Nephron (organoid): ENCODE results near the gene FAM184B.

Source experiments
- H3K27ac Mint-ChIP-seq, 3 experiments: 2 replicates each; pipeline ENCODE4 v1.8.0; 2020; ENCODE audit warnings: mixed read lengths in 3 of 3, mild to moderate bottlenecking in 2 of 3, moderate library complexity in 1 of 3
- H3K27me3 Mint-ChIP-seq: 2 replicates; pipeline ENCODE4 v1.8.0; 2021; ENCODE audit warnings: low read depth, mild to moderate bottlenecking, moderate library complexity, mixed read lengths
- H3K36me3 Mint-ChIP-seq: 2 replicates; pipeline ENCODE4 v1.8.0; 2020; ENCODE audit warnings: low read depth, mixed read lengths
- H3K4me1 Mint-ChIP-seq: 2 replicates; pipeline ENCODE4 v1.8.0; 2020; ENCODE audit warnings: mixed read lengths
- H3K4me3 Mint-ChIP-seq, 3 experiments: 2 replicates each; pipeline ENCODE4 v1.8.0; 2020; ENCODE audit warnings: mild to moderate bottlenecking in 3 of 3, mixed read lengths in 3 of 3, moderate library complexity in 2 of 3
- H3K9me3 Mint-ChIP-seq: 2 replicates; pipeline ENCODE4 v1.8.0; 2020; ENCODE audit warnings: mixed read lengths
- CTCF ChIP-seq, 3 experiments: fragments of 200-600 bp; sonication (generic); IDR thresholded peaks; one replicate each; pipeline ENCODE4 v1.5.0; 2021; ENCODE audit warnings: antibody characterized with exemption in 3 of 3; ENCODE audit not compliant: unreplicated experiment in 3 of 3

Gene FAM184B

GRCh38 chr4:17613761-17614415, 167.5 kb downstream of the FAM184B start:
- Mint-ChIP-seq H3K27ac (peak overlapping the region; percentile 92 to 95 (median 93)), H3K36me3 (peaks cover 11% of the 10 kb centered on the region), H3K4me3 (peak overlapping the region; percentile 98 to 99 (median 98)), H3K4me1 (peaks cover 28% of the 10 kb centered on the region), H3K9me3 (no peaks in the 10 kb centered on the region), H3K27me3 (no peaks in the 10 kb centered on the region)
- no peak for TF ChIP-seq CTCF (IDR thresholded peaks at IDR 0.05; ENCODE audit: unreplicated experiment in 3 of 3)

- no peak overlapping the region for H3K27ac Mint-ChIP-seq
- no peaks in the 10 kb centered on the region for H3K27me3 Mint-ChIP-seq
- H3K9me3 Mint-ChIP-seq: no peaks in the 10 kb centered on the region
- H3K36me3 Mint-ChIP-seq: peaks cover 28% of the 10 kb centered on the region
- H3K4me3 Mint-ChIP-seq: no peak overlapping the region
- TF ChIP-seq CTCF (IDR thresholded peaks at IDR 0.05; ENCODE audit: unreplicated experiment in 3 of 3): no peak
- H3K4me1 Mint-ChIP-seq: no peaks in the 10 kb centered on the region
Observed at GRCh38 chr4:17605236-17605635, 176.2 kb downstream of the FAM184B start.

GRCh38 chr4:17599826-17600225, 181.6 kb downstream of the FAM184B start:
- H3K4me3 Mint-ChIP-seq: no peak overlapping the region
- TF ChIP-seq CTCF (IDR thresholded peaks at IDR 0.05; ENCODE audit: unreplicated experiment in 3 of 3): no peak
- no peaks in the 10 kb centered on the region for H3K27me3 Mint-ChIP-seq
- no peaks in the 10 kb centered on the region for H3K4me1 Mint-ChIP-seq
- H3K27ac Mint-ChIP-seq: no peak overlapping the region
- no peaks in the 10 kb centered on the region for H3K9me3 Mint-ChIP-seq
- peaks cover 41% of the 10 kb centered on the region for H3K36me3 Mint-ChIP-seq

- TF ChIP-seq CTCF (IDR thresholded peaks at IDR 0.05; ENCODE audit: unreplicated experiment in 3 of 3): peak; percentile 20 to 34 (median 32)
- peaks cover 47% of the 10 kb centered on the region for H3K36me3 Mint-ChIP-seq
- H3K9me3 Mint-ChIP-seq: no peaks in the 10 kb centered on the region
- no peak overlapping the region for H3K27ac Mint-ChIP-seq
- no peaks in the 10 kb centered on the region for H3K27me3 Mint-ChIP-seq
- no peaks in the 10 kb centered on the region for H3K4me1 Mint-ChIP-seq
- no peak overlapping the region for H3K4me3 Mint-ChIP-seq
Observed at GRCh38 chr4:17597517-17597916, 183.9 kb downstream of the FAM184B start.

GRCh38 chr4:17595471-17596005, 185.9 kb downstream of the FAM184B start:
- Mint-ChIP-seq H3K4me1 (no peaks in the 10 kb centered on the region), H3K27ac (no peak overlapping the region), H3K9me3 (no peaks in the 10 kb centered on the region), H3K4me3 (no peak overlapping the region), H3K27me3 (no peaks in the 10 kb centered on the region), H3K36me3 (peaks cover 51% of the 10 kb centered on the region)
- TF ChIP-seq CTCF (IDR thresholded peaks at IDR 0.05; ENCODE audit: unreplicated experiment in 3 of 3): no peak

- peaks cover 6% of the 10 kb centered on the region for H3K4me1 Mint-ChIP-seq
- no peaks in the 10 kb centered on the region for H3K27me3 Mint-ChIP-seq
- no peak overlapping the region for H3K27ac Mint-ChIP-seq
- H3K36me3 Mint-ChIP-seq: peaks cover 58% of the 10 kb centered on the region
- H3K4me3 Mint-ChIP-seq: no peak overlapping the region
- H3K9me3 Mint-ChIP-seq: no peaks in the 10 kb centered on the region
- no peak for TF ChIP-seq CTCF (IDR thresholded peaks at IDR 0.05; ENCODE audit: unreplicated experiment in 3 of 3)
Observed at GRCh38 chr4:17589355-17589754, 192.1 kb downstream of the FAM184B start.
